Glomerular visceral epithelial cell (primary cell): ENCODE measurements around the gene AGTPBP1.
A peak's percentile ranks its signal among the peaks of the same experiment; 100 is the strongest.
"Not testable (repeated sequence)": the region's sequence is repeated elsewhere in the genome, so short reads cannot be mapped to it uniquely, and the experiment has no call there.

ENCODE experiments used
- DNase-seq: peaks from one replicate; pipeline ENCODE4 v3.0.0-alpha.2; 2016; ENCODE audit errors: extremely low spot score

Gene AGTPBP1, protein sequence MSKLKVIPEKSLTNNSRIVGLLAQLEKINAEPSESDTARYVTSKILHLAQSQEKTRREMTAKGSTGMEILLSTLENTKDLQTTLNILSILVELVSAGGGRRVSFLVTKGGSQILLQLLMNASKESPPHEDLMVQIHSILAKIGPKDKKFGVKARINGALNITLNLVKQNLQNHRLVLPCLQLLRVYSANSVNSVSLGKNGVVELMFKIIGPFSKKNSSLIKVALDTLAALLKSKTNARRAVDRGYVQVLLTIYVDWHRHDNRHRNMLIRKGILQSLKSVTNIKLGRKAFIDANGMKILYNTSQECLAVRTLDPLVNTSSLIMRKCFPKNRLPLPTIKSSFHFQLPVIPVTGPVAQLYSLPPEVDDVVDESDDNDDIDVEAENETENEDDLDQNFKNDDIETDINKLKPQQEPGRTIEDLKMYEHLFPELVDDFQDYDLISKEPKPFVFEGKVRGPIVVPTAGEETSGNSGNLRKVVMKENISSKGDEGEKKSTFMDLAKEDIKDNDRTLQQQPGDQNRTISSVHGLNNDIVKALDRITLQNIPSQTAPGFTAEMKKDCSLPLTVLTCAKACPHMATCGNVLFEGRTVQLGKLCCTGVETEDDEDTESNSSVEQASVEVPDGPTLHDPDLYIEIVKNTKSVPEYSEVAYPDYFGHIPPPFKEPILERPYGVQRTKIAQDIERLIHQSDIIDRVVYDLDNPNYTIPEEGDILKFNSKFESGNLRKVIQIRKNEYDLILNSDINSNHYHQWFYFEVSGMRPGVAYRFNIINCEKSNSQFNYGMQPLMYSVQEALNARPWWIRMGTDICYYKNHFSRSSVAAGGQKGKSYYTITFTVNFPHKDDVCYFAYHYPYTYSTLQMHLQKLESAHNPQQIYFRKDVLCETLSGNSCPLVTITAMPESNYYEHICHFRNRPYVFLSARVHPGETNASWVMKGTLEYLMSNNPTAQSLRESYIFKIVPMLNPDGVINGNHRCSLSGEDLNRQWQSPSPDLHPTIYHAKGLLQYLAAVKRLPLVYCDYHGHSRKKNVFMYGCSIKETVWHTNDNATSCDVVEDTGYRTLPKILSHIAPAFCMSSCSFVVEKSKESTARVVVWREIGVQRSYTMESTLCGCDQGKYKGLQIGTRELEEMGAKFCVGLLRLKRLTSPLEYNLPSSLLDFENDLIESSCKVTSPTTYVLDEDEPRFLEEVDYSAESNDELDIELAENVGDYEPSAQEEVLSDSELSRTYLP

DNA sequence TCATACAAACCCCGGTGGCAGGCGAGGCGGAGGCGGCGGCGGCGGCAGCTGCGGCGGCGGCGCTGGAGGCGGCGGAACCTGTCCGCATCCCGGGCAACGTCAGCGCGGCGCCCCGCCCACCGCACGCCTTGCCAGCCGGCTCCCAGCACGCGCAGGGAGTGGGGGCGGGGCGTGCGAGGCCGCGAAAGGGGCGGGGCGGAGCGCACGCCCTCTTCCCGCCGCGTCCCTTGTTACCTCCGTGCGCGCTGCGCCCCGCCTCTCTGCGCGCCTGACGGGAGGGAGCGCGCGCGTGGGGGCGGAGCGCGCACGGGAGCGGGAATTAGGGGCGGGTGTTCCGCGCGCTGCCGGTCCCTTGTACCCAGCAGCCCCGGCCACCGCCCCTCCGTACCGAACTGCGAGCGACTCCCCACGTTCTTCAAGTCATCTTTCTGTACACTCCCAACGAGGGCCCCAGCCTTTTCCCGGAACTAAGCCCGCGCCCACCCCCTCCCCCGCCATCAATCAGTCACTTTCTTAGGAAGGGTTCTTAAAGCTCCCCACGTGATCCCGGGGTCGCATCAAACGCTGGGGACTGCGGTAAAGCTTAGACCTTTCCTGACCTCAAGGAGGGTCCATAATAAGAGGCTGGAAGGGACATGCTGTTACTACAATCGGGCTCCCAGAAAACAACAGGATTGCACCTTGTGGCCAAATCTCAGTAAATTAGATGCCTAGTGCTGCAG lies at the start of gene AGTPBP1:
Gene AGTPBP1 (minus strand): TSS at position 80 of the 722 bp plus-strand sequence. CDS start 29,421 bp downstream, outside the sequence.
- peak; percentile 97 for DNase-seq

DNA sequence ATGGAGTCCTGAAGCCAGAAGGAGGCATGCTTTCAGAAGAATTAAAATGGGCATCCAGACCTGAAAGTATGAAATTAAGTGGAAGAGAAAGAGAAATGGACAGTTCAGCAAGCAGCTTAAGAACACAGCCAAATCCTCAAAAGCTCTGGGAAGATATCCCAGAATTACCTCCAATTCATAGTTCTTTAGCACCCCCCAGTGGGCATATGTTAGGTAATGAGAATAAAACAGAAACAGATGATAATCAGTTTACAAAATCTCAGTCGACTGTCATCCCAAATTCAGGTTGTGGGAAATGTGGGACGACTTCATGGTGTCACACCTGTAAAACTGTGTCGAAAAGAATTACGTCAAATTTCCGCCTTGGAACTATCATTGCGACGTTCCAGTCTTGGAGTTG lies 44.4 kb upstream of the AGTPBP1 start:
- DNase-seq, result not testable (repeated sequence)

DNA sequence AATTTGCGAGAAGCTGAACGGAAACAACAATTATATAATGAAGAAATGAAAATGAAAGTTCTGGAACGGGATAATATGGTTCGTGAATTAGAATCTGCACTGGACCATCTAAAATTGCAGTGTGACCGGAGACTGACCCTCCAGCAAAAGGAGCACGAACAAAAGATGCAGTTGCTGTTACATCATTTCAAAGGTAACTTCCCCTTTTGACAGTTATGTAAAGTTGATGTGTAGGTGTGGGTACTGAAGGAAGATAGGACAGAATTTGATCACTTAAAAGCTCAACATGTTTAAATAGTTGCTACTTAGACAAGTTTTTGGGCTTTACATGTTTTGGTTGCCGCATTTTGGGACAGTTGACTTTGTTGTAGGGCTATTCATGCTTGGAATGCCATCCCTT lies 32.1 kb upstream of the AGTPBP1 start:
- DNase-seq, result not testable (repeated sequence)

DNA sequence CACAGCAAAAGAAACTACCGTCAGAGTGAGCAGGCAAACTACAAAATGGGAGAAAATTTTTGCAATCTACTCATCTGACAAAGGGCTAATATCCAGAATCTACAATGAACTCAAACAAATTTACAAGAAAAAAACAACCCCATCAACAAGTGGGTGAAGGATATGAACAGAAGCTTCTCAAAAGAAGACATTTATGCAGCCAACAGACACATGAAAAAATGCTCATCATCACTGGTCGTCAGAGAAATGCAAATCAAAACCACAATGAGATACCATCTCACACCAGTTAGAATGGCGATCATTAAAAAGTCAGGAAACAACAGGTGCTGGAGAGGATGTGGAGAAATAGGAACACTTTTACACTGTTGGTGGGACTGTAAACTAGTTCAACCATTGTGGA lies 20.0 kb upstream of the AGTPBP1 start:
- not testable (repeated sequence) for DNase-seq

DNA sequence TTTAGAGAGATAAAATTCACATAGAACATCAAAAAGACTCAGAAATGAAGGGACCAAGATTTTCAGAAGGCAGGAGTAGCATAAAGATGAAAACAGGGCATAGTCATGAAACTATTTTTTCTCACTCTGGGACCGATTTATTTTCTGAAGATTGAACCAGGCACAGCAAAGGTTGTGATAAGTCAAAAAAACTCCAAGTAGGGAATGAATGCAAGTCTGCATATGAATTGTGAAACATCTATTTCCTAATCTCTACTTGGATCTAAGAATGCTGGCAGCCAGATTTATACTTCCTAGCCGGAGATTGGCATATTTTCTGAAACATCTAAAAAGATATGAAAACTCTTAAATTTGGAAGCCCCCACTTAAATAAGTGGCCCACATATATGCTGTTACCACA lies 16.0 kb upstream of the AGTPBP1 start:
- DNase-seq, result not testable (repeated sequence)

DNA sequence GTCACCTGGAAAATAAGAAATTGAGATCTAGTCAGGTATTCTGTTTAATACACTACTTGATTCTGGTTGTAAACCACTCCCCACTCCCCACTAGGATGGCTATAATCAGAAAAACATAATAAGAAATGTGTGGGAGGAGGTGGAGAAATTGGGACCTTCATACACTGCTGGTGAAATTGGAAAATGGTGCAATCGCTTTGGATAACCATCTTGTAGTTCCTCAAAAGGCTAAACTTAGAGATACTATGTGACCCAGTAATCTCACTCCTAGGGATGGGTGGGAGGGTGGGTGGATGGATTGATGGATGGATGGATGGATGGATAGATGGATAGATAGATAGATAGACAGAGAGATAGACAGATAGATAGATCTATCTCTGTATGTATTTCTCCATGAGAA lies 14.5 kb upstream of the AGTPBP1 start:
- not testable (repeated sequence) for DNase-seq

DNA sequence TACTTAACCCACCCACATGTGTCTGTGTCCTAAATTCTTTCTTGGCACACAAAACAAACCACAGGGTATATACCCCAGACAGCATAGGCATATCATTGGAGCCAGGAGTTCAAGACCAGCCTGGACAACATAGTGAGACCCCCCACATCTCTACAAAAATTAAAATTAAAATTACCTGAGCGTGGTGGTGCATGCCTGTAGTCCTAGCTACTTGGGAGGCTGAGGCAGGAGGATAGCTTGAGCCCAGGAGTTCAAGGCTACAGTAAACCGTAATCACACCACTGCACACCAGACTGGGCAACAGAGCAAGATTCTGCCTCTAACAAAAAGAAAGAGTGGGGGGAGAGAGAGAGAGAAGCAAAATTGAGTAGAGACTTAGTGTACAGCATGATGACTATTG lies 4.6 kb upstream of the AGTPBP1 start:
- DNase-seq, result no peak

DNA sequence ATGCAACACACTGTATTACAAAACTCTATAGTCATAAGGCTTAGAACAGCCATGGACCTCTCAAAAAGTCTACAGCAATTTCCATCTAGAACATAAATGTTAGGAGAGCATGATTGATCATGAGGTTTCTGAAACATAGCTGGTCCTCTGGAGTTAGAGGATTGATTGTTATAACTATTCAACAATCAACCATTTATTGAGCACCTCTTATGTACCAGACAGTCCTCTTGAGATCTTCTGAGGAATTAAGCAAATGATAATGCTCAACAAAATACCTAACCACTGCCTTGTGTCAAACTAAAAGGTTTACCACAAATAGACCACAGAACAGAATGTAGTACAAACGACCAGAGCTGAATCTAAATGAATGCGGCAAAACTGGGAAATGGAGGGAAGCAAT lies 3.4 kb upstream of the AGTPBP1 start:
- no peak for DNase-seq

DNA sequence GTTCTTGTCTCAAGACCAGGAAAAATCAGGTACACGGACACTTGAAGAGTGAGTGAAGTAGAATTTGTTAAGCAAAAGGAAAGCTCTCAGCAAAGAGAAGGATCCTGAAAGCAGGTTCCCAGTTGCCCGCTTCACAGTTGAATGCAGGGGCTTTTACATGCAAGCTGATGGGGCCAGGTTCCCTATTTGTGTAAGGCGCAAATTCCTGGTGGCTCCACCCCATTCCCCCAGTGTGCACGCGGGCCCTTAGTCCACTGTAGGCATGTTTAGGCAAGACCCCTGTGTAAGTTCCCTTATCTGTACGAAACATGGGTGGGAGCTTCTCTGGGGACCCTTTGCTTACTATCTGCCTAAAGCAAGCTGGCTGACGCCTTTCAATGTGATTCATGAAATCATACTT lies 2.7 kb upstream of the AGTPBP1 start:
- no peak for DNase-seq

DNA sequence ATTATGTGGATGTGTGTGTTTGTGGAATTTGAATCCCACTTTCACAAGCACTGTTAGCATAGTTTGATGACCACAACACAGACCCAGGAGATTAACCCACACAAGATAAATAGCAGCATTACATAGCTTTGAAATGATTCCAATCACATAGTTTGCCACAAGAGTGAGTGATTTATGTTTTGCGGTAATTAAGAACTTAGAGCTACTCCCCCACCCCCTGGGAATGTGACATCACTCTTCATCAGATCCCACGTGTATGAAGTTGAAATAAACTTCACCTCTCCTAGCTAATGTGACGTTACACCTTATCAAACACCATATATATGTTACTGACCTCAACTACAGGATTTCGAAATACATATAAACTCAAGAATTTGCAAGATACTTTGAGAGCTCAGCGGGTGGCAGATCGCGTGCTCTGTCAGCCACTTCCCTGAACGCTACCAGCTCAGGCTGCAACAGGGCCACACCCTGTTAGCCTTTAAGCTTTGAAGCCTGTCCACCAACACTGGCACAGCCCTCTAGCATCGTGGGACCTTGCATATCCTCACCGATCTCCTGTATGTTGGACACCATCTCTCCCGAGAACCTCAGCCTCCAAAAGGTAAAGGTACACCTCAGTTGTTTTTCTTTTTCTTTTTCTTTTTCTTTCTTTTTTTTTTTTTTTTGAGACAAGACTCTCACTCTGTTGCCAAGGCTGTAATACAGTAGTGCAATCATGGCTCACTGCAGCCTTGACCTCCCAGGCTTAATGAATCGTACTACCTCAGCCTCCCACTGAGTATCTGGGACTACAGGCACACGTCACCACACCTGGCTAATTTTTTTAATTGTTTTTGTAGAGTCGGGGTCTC lies 1.7 kb upstream of the AGTPBP1 start:
- DNase-seq, result peak; percentile 82

DNA sequence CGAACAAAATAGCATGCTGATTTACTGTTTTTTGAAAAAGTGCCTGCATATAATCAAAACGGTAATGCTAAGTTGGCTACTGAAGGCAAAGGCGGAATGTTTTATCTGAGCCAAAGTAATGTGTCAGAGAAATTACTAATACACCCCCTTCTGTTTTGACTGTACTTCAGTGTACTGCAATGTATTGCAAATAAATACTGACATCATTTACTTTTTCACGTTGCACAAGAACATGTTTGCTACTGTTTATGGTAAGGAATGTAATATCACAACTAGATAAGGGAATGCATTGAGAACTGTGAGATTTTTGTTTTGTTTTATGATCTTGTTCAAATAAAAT lies 813 bp upstream of the AGTPBP1 start:
- no peak for DNase-seq

DNA sequence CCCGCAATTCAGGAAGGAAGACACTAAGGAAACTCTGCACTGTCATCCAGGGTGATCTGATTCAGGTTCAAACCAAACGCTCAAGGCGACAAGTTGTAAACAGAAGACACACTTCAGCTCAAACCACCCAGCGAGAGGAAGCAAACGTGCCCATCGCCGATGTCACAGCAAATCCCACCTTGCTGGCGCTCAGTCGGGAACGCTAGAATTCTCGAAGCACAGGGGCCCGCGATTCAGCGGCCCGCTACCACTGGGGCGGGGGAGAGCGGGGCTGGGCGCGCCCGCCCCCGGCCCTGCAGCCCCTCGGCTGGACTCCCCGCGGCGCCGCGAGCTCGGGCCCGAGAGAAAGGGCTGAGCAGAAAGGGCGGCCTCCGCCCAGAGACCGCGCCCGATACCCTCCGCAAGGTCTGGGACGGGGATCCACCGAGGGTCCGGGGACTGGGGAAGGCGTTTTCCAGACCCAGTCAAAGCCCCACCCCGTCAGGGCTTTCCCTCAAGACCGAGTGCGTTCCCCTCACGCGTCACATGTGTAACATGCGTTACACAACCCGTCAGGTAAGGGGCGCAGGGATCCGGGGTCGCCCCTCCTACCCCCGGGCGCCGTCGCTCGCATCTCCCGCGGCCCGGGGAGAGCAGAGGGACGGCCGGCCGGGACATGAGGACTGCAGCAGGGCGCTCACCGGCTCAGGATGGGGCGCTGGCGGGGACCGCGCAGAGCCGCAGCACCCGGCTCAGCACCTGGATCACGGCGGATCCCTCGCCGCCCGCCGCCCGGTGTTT lies 469 bp downstream of the AGTPBP1 start:
- peak; percentile 54 for DNase-seq

DNA sequence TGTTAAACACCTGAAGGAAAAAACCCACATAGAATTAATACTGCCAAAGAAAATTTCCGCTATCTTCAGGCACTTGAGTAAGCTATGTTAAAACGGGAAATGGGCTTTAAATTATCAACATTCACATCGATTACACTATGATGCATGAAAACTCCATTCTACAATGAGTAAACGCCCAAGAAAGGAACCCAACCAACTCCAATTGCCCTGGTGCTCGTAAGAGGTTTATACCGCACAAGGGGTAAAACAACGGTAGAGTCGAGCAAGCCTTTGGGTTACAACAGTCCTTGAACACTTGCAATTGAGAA lies 1.0 kb downstream of the AGTPBP1 start:
- no peak for DNase-seq

DNA sequence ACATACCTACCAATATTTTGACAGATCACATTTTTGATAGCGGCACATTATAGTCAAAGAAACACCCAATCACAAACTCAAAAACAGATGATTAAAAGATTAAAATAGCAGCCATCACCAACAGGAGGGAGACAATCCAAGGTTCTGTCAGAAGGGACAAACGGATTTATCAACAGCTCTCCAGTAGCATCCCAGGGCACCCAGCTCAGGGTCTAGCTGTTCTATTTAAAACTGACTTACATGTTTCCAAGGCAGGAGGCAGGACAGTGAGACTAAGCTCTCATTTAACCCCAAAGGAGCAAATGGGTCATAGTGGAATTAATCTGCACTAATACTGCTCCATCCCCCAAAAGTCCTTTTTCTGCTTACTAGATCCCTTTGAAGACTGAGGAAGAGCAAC lies 3.2 kb downstream of the AGTPBP1 start:
- no peak for DNase-seq

DNA sequence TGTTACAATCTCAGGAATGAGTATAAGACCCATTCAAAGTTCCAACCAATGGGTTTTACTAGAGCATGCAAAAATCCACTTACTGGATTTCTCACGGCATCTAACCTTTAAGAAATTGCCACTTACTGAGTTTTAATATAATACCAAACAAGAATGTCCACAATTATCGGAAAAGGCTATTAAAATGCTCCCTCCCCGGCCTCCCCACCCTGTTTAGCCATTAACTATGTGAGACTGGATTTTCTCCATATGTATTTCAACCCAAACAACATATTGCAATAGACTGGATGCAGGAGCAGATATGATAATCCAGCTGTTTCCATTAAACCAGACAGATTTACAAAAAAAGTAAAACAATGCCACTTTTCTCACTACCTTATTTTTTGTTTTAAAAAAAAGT lies 4.1 kb downstream of the AGTPBP1 start:
- DNase-seq, result no peak

DNA sequence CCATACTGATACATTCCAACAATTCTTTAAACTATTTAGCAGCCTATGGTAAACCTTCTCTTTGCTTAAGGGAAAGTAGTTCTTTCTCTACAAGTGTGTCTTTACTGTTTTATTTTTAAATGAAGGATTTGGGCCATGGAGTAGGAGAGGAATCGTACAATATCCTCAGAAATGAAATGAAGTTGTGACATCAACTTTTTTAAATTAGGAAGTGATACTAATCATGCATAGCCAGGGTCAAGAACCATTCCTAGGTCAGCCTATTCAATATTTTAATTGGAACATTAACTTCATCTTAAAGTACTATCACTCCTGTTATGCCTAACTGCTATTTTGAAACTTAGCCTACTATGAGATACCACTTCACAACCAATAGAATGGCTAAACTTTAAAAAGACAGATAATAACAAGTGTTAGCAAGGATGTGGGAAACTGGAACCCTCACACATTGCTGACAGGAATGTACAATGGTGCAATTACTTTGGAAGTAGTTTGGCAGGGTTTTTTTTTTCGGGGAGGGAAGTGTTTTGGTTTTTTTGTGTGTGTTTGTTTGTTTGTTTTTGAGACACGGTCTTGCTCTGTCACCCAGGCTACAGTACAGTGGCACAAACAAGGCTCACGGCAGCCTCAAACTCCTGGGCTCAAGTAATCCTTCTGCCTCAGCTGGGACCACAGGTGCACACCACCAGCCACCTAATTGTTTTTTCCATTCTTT lies 10.7 kb downstream of the AGTPBP1 start:
- DNase-seq, result no peak

DNA sequence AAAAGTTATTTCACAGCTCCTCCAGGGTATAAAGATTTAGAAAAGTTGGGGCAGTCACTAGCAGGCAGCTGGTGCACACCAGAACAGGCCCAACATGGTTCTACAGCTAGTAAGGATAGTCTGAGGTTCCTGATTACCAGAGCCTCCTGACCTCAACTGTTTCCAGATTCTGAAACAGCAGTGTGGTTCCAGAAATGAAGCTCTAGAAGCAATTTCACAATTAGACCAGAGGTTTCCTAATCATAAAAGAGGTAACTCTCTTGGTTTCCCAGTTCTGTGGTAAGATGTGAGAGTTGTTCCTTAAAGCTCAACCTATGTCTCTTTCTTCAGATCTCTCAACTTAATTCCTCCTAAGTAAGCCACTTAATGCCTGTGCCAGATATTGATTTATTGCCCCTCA lies 11.9 kb downstream of the AGTPBP1 start:
- no peak for DNase-seq

DNA sequence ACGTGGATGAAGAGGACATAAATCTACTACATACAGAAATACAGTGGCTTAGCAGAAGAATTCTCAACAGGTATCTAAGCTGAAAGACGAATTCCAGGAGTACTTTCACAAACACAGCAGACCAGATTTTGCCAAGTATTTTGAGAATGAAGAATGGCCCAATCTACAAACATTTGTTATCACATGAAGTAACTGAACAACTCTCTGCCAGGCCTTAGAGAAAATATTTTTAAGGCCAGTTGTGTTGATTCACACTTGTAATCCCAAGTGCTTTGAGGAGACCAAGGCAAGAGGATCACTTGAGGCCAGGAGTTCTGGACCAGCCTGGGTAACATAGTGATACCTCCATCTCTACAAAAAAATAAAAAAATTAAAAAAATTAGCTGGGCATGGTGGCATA lies 14.3 kb downstream of the AGTPBP1 start:
- no peak for DNase-seq

DNA sequence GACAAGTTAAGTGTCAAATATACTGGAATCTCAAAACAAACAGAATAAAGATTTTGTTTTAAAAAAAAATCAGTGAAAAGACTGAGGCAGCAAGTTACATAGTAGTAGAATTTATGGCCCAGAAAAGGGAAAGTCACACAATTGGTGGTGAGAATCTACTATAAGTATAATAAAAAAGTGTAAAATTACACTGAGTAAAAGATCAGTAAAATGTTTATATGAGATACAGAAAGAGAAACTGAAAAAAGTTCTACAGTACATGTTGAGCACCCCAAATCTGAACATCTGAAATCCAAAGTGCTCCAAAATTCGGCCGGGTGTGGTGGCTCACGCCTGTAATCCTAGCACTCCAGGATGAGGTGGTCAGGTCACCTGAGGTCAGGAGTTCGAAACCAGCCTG lies 15.0 kb downstream of the AGTPBP1 start:
- no peak for DNase-seq
